ENCODE measurements around the gene EFCAB6.

DNA sequence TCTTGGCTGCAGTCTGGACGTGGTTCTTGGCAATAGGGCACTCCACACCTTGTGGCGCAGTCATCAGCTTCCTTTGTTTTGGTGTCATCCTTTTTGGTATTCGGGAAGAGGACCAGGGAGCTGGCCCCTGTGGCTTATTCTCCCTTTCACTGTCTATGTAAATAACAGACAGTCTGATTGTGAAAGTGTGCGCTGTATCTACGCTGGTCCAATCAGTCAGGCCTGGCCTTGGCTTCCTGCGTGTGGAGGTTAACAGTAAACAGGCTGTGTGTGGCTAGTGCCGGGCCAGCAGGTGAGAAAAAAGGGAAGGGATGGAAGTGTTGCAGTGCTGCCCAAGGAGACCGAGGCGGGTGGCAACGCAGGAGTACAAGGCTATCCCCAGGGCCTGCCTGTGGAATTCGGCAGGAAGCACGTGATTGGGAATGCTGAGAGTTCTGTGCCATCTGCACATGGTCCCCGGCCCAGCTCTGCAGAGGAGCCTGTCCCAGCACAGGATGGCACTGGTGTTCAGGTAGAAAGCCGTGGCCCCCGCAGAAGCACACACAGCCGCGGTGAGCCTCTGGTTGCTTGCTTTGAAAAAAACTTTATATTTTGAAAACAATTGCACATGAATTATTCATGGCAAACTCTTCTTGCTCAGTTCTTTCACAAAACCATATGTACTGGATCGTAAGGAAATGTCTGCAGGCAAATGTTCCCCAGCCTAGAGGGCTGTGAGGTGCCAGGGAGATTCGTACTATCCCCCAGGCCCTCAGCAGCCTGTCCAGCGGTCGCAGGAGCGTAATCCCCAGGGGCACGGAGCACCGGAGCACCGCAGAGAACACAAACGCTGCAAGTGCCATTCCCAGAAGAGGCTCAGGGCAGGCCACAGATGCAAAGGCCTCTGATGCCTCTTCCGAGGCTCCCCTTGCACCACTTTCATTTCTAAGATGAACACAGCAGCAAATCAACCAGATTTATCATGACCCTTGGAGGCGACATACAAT lies 174.5 kb downstream of the EFCAB6 start:
- TF ChIP-seq POLR2A (IDR thresholded peaks at IDR 0.05; ENCODE audit: low read depth, low read length) (no peak), POLR2AphosphoS5 (IDR thresholded peaks at IDR 0.05; ENCODE audit: low read depth, low read length) (no peak), TAF1 (IDR thresholded peaks at IDR 0.05; ENCODE audit: low read depth, low read length) (no peak), SPI1 (IDR thresholded peaks at IDR 0.05; ENCODE audit: low read depth, low read length) (no peak), POU2F2 (IDR thresholded peaks at IDR 0.05; ENCODE audit: low read depth, low read length) (no peak), PAX5 (IDR thresholded peaks at IDR 0.05; ENCODE audit: insufficient read depth, low read length, severe bottlenecking) (no peak)

Measured in GM12891 (cell line).